Astrocyte (in vitro differentiated cells and primary cell): ENCODE measurements around the gene PLEKHM3.

Experiments used
- CTCF ChIP-seq: IDR thresholded peaks from 2 replicates; pipeline ENCODE4 v1.5.1; 2011; ENCODE audit warnings: low read depth, mild to moderate bottlenecking, inconsistent platforms, low read length, moderate library complexity; ENCODE audit not compliant: insufficient read depth
- EZH2 ChIP-seq: IDR thresholded peaks from 2 replicates; pipeline ENCODE4 v1.6.1; 2012; ENCODE audit warnings: mild to moderate bottlenecking, low read length, inconsistent platforms; ENCODE audit not compliant: insufficient read depth

- TF ChIP-seq CTCF (no peak), EZH2 (no peak)
These were observed 160.1 kb downstream of the PLEKHM3 start for GRCh38 chr2:207865210-207865609.
